Epithelial cell of esophagus (primary cell): ENCODE data around the gene PLCH2.

Experiments used
- DNase-seq: peaks from one replicate; pipeline ENCODE4 v3.0.0; 2010; ENCODE audit warnings: low read depth
- H3K4me3 ChIP-seq: 2 replicates; pipeline ENCODE4 v1.5.1; 2011; ENCODE audit warnings: mild to moderate bottlenecking, low read length, control low read depth
- TF ChIP-seq, protein P1 (sequence below): IDR thresholded peaks from 2 replicates; pipeline ENCODE4 v1.5.1; 2011; ENCODE audit warnings: low read depth, mild to moderate bottlenecking, low read length, control low read depth, inconsistent platforms; ENCODE audit not compliant: insufficient read depth; ENCODE audit errors: missing control alignments

The PLCH2 gene

DNA sequence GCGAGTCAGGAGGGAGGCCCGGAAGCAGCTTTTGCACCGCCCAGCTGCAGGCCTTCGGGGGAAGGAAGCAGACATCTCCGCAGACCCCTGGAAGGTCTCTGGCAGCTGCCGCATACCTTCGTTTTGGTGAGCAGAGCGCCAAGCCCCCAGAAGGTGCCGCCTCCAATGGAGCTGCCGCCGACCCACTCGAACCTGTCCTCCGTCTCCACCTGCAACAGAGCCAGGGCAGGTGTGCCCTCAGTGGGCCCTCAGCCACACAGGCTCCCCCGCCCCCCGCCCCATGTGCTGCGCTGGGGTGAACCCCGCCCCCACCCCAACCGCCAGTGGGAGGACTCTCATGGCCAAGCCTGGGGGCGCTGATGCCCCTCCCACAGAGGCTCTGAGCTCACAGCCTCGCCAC is 44.1 kb downstream of the PLCH2 start:
- no peak for DNase-seq
- TF ChIP-seq, protein P1, sequence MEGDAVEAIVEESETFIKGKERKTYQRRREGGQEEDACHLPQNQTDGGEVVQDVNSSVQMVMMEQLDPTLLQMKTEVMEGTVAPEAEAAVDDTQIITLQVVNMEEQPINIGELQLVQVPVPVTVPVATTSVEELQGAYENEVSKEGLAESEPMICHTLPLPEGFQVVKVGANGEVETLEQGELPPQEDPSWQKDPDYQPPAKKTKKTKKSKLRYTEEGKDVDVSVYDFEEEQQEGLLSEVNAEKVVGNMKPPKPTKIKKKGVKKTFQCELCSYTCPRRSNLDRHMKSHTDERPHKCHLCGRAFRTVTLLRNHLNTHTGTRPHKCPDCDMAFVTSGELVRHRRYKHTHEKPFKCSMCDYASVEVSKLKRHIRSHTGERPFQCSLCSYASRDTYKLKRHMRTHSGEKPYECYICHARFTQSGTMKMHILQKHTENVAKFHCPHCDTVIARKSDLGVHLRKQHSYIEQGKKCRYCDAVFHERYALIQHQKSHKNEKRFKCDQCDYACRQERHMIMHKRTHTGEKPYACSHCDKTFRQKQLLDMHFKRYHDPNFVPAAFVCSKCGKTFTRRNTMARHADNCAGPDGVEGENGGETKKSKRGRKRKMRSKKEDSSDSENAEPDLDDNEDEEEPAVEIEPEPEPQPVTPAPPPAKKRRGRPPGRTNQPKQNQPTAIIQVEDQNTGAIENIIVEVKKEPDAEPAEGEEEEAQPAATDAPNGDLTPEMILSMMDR = no peak
- no peak overlapping the region for H3K4me3 ChIP-seq

DNA sequence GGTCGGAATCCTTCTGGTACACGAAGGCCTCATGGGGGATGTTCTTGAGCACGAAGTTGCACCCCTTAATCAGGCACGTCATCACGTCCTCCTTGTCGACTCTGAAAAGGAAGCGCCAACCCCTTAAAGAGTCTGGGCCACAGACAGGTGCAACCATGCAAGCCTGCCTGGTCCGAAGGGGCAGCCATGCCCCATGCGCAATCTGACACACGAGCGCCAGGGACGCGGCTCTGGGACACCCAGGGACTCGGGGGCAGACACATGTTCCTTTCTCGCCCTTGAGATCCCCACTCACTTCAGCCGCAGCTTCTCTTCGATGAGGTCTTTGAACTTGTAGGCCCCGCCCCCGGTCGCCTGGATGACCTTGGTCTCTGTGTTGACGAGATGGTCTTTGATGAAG is 44.7 kb downstream of the PLCH2 start:
- no peak overlapping the region for H3K4me3 ChIP-seq
- no peak for DNase-seq
- TF ChIP-seq, protein P1 = no peak

DNA sequence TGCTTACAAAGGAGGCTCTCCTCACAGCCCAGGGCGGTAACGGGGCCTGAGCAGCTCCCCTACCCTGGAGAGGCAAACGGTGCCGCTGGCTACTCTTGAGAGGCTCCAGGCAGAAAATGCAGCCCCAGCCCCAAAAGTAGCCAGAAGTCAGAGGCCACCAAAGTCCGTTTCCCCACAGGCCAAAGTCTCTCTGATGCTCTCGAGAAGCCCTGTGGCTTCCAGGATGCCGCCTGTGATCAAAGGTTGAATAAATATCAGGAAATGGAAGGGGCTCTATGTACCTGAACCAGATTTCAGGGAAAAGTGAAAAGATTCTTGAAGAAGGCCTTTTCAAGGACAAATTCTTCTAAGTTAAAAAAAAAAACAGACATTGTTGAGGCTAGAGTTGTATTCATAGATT is 46.1 kb downstream of the PLCH2 start:
- no peak overlapping the region for H3K4me3 ChIP-seq
- TF ChIP-seq, protein P1 = no peak
- DNase-seq = no peak

DNA sequence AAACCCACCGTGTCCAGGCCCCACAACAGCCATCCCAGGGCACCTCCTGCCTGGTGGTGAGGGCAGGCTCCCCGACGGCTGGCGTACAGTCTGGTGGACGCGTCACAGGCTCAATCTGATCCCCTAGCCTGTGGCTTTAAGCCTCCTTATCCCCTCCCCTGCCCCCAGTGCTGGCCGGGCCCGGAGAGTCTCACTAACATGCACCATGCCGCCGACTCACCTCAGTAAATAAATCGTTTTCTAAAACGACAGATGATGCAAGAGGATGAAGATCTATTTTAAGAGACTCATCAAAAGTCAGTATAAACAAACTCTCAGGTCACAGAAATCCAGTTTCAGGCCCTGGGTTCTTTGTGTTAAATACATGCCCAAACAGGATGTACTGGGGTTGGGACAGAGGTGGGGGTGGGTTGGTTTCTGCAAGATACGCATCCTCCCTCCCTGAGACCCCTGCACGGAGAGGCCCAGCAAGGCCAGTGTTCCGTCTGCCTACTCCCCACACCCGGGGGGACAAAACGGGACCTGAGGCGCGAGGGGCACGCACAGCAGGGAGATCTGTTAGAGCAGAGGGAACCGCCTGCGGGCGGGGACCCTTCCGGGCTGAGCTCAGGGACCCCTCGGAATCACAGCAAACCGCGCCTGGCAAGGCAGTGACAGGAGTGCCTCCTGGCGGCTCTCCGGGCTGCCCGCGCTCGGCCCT is 47.3 kb downstream of the PLCH2 start:
- TF ChIP-seq, protein P1 = peak; percentile 28
- no peak overlapping the region for H3K4me3 ChIP-seq
- peak; percentile 61 for DNase-seq

DNA sequence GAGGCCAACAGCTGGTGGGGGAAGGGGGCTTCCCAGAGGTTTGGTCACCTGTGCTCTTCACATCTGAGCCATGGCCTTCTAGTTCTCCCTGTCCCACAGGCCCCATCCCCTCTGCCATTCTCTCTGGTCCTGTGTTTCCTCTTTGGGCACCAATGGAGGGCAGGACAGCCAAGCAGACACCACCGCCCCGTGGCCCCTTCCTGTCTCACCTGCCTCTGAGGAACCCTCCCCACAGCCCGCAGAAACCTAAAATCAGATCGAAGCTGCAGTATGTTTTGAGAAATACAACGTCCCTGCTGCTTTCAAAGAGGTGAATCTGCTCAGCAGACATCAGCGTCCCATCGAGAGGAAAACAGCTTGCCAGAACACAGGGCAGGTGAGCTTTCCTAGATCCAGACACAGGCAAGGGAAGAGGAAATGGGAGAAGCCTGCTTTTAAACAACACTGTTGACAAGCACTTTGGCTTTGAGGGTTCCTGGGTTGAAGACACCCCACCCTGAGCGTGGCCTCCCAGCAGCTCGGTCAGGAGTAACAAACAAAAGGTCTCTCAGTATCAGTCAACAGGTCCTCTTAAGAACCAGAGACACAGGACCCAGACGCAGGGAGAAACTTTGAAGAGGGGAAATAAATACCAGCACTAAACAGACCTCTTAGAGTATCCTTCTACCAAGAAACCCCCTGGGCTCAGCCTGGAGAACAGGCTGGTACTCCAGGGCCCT is 48.0 kb downstream of the PLCH2 start:
- H3K4me3 ChIP-seq = no peak overlapping the region
- no peak for DNase-seq
- TF ChIP-seq, protein P1 = no peak

DNA sequence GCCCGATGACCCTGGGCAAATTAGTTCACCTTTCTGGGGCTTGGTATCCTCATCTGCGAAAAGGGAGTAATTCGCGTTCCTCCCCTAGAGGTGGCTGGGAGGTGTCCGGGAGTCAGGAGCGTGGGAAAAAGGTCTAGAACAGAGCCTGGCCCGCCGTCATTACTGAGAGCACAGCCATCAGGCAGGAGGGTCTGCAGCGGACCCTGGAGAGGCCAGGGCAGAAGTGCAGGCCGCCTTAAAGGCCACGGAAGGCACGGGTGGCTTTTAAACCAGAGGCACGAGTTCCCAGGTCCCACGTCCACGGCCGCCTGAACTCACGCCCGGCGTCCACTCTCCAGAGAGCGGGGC is 49.5 kb downstream of the PLCH2 start:
- TF ChIP-seq, protein P1 = no peak
- no peak for DNase-seq
- peak overlapping the region; percentile 83 for H3K4me3 ChIP-seq
